Femur (tissue), 1 donor: ENCODE results near the gene FUBP3.
"Not testable (repeated sequence)": the region's sequence is repeated elsewhere in the genome, so short reads cannot be mapped to it uniquely, and the experiment has no call there.

Experiments
- DNase-seq: peaks from one replicate; pipeline ENCODE4 v3.0.0-alpha.2; 2017

FUBP3 gene

GRCh38 chr9:130556396-130557076, 22.8 kb upstream of the FUBP3 start:
- no peak for DNase-seq

GRCh38 chr9:130557077-130557468, 22.3 kb upstream of the FUBP3 start:
- DNase-seq: no peak

- no peak for DNase-seq
These were observed 18.3 kb upstream of the FUBP3 start for GRCh38 chr9:130561056-130561455.

GRCh38 chr9:130562525-130562924, 16.9 kb upstream of the FUBP3 start:
- not testable (repeated sequence) for DNase-seq

GRCh38 chr9:130563797-130564196, 15.6 kb upstream of the FUBP3 start:
- DNase-seq: no peak

GRCh38 chr9:130565792-130566191, 13.6 kb upstream of the FUBP3 start:
- DNase-seq: no peak

GRCh38 chr9:130570208-130570607, 9.2 kb upstream of the FUBP3 start:
- DNase-seq: no peak

- DNase-seq: no peak
These were observed 3.9 kb upstream of the FUBP3 start for GRCh38 chr9:130575514-130575913.

GRCh38 chr9:130576176-130576575, 3.2 kb upstream of the FUBP3 start:
- no peak for DNase-seq

- DNase-seq: no peak
These were observed 524 bp downstream of the FUBP3 start for GRCh38 chr9:130579738-130580463.

- no peak for DNase-seq
These were observed 2.4 kb downstream of the FUBP3 start for GRCh38 chr9:130581766-130582165.

- DNase-seq: no peak
These were observed 3.9 kb downstream of the FUBP3 start for GRCh38 chr9:130583271-130583670.

GRCh38 chr9:130587921-130588320, 8.5 kb downstream of the FUBP3 start:
- no peak for DNase-seq

- no peak for DNase-seq
These were observed 9.0 kb downstream of the FUBP3 start for GRCh38 chr9:130588416-130588815.

GRCh38 chr9:130589754-130590153, 10.4 kb downstream of the FUBP3 start:
- no peak for DNase-seq

- DNase-seq: no peak
These were observed 10.9 kb downstream of the FUBP3 start for GRCh38 chr9:130590305-130590704.

- no peak for DNase-seq
These were observed 13.6 kb downstream of the FUBP3 start for GRCh38 chr9:130593020-130593419.

- DNase-seq: no peak
These were observed 17.9 kb downstream of the FUBP3 start for GRCh38 chr9:130597228-130597627.

- DNase-seq: no peak
These were observed 18.8 kb downstream of the FUBP3 start for GRCh38 chr9:130598188-130598587.

GRCh38 chr9:130599625-130600024, 20.2 kb downstream of the FUBP3 start:
- DNase-seq: no peak

- no peak for DNase-seq
These were observed 21.7 kb downstream of the FUBP3 start for GRCh38 chr9:130601100-130601499.

- DNase-seq: no peak
These were observed 24.9 kb downstream of the FUBP3 start for GRCh38 chr9:130604295-130604694.

GRCh38 chr9:130606887-130607600, 27.7 kb downstream of the FUBP3 start:
- DNase-seq: no peak
